Measurements from ENCODE around the gene NCK2.

GRCh38 chr2:105869341-105869740, 124.6 kb downstream of the NCK2 start:
- TF ChIP-seq POLR2A (IDR thresholded peaks at IDR 0.05; ENCODE audit: low read depth, low read length) (no peak), CTCF (conservative IDR thresholded peaks at IDR 0.05; ENCODE audit: low read depth, low read length) (no peak), CHD1 (IDR thresholded peaks at IDR 0.05; ENCODE audit: low read depth, low read length) (no peak), RAD21 (IDR thresholded peaks at IDR 0.05; ENCODE audit: low read length) (no peak), MAZ (IDR thresholded peaks at IDR 0.05; ENCODE audit: borderline replicate concordance, low read depth, low read length) (no peak), MAFK (IDR thresholded peaks at IDR 0.05; ENCODE audit: low read depth, low read length) (no peak), CEBPB (IDR thresholded peaks at IDR 0.05; ENCODE audit: low read depth, low read length) (no peak), NFE2L2 (IDR thresholded peaks at IDR 0.05; ENCODE audit: low read depth, low read length) (no peak), USF2 (IDR thresholded peaks at IDR 0.05; ENCODE audit: low read depth, low read length) (no peak), BHLHE40 (IDR thresholded peaks at IDR 0.05; ENCODE audit: low read depth, low read length) (no peak), MXI1 (IDR thresholded peaks at IDR 0.05; ENCODE audit: borderline replicate concordance, low read depth, low read length) (no peak)
- TF ChIP-seq, protein P1, sequence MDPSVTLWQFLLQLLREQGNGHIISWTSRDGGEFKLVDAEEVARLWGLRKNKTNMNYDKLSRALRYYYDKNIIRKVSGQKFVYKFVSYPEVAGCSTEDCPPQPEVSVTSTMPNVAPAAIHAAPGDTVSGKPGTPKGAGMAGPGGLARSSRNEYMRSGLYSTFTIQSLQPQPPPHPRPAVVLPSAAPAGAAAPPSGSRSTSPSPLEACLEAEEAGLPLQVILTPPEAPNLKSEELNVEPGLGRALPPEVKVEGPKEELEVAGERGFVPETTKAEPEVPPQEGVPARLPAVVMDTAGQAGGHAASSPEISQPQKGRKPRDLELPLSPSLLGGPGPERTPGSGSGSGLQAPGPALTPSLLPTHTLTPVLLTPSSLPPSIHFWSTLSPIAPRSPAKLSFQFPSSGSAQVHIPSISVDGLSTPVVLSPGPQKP (IDR thresholded peaks at IDR 0.05; ENCODE audit: borderline replicate concordance, low read depth, low read length) = no peak

All from IMR-90 (cell line).